Astrocyte of the cerebellum (primary cell): ENCODE measurements around the gene TUBB2A.
"Not testable (repeated sequence)": the region's sequence is repeated elsewhere in the genome, so short reads cannot be mapped to it uniquely, and the experiment has no call there.

ENCODE experiments used
- DNase-seq: peaks from one replicate; pipeline ENCODE4 v3.0.0-alpha.2; 2011; ENCODE audit warnings: low read depth
- H3K4me3 ChIP-seq: 2 replicates; pipeline ENCODE4 v1.5.1; 2011; ENCODE audit warnings: mild to moderate bottlenecking, low read depth, low read length, moderate library complexity
- in situ Hi-C: cut with HindIII; loops from 2 replicates; pipeline ENCODE4 v1.10.0; 2017; ENCODE audit warnings: low sequenced_read_pairs
- TF ChIP-seq, protein P1 (sequence below): IDR thresholded peaks from 2 replicates; pipeline ENCODE4 v1.5.1; 2012; ENCODE audit warnings: low read length, low read depth, moderate library complexity, mild to moderate bottlenecking; ENCODE audit errors: missing control alignments

Gene TUBB2A

DNA sequence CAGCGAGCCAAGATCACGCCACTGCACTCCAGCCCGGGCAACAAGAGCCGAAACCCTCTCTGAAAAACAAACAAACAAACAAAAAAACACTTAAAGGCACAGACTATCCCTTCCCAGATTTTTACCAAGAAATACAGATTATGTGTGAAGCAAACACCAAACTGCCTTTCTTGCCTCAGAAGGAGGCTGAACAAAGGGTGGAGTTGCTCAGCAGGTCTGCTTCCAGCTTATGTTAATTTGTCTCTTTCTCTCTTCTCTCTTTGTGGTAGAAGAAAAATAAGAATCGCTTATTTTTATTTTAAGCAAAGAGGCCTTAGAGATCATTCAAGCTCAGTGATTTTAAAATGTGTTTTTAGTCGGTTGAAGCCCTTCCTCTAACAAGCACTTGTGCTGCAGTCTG is 14.2 kb downstream of the TUBB2A start:
- in situ Hi-C loops, result loop anchor here (25.0 kb wide), 1 partner anchor 844 kb away; no protein-coding TSS in a partner anchor
- H3K4me3 ChIP-seq, result no peak overlapping the region
- DNase-seq, result no peak
- TF ChIP-seq, protein P1, sequence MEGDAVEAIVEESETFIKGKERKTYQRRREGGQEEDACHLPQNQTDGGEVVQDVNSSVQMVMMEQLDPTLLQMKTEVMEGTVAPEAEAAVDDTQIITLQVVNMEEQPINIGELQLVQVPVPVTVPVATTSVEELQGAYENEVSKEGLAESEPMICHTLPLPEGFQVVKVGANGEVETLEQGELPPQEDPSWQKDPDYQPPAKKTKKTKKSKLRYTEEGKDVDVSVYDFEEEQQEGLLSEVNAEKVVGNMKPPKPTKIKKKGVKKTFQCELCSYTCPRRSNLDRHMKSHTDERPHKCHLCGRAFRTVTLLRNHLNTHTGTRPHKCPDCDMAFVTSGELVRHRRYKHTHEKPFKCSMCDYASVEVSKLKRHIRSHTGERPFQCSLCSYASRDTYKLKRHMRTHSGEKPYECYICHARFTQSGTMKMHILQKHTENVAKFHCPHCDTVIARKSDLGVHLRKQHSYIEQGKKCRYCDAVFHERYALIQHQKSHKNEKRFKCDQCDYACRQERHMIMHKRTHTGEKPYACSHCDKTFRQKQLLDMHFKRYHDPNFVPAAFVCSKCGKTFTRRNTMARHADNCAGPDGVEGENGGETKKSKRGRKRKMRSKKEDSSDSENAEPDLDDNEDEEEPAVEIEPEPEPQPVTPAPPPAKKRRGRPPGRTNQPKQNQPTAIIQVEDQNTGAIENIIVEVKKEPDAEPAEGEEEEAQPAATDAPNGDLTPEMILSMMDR, result no peak

DNA sequence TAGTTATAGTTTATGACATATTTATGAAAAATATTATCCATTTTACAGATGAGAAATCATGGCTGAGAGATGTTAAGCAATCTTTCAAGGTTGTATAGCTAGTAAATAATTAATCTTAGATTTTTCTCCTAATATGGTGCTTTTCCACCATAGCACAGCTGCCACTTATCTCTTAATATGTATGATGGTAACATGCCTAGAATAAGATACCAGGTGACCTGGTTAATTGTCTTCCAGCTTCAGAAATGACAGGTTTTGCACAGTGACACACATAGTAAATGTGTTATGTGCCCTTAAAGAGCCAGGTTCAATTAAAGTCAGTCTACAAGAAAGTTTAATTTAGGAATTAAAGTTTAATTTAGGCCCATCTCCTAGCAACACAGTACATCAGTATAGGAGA is 14.8 kb downstream of the TUBB2A start:
- TF ChIP-seq, protein P1, result no peak
- no peak for DNase-seq
- in situ Hi-C loops, result loop anchor here (25.0 kb wide), 1 partner anchor 845 kb away; no protein-coding TSS in a partner anchor
- H3K4me3 ChIP-seq, result no peak overlapping the region

DNA sequence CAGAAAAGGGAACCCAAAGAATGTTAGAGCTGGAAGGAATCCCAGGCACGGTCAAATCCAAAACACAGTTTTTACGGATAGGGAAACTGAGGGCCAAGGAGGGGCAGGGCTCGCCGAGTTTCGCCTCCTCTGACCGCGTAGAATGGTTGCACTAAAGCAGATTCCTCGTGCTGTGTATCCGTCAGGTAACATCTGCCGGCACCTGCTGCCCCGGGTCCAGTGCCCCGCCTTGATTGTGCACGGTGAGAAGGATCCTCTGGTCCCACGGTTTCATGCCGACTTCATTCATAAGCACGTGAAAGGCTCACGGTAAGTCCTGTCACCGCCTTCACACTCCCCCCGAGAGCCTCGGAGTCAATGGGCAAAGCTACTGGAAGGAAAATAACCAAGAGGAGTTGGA is 17.1 kb downstream of the TUBB2A start:
- H3K4me3 ChIP-seq, result no peak overlapping the region

DNA sequence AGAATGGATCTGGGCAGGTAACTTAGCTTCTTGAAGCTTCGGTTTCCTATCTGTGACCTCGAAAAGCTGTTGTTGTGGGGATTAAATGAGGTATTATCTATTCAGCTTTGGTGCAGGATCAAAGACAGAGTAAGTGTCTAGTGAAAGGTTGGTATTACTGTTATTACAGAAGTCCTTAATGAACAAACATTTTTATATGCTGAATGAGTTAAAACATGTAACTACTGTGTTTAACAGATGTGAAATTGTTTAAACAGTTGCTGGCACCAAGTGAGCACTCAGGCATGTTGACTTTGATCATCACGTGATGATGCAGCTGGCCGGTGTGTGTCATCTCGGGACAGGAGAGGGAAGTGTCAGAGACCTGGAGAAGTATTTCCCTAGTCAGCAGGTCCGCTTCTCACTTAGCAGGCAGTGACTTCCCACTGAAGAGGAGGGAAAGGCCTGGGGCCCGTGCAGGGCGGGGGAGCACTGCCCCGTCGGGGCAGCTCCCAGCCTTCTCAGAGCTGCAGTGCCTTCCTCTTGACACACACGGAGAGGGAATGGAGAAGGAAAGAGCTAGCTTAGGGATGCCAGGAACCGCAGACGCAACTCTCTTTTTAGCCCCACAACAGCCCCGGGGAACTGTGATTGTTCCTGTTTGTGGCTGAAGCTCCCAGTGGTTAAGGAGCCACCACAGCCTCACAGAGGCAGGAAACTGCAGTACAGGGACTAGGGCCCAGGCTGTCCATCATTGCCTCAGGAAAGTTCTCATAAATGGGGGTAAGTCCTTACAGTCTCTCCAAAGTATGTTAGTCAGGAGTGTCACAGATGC is 18.0 kb downstream of the TUBB2A start:
- in situ Hi-C loops, result loop anchor here (25.0 kb wide), 1 partner anchor 848 kb away; no protein-coding TSS in a partner anchor
- no peak for DNase-seq
- TF ChIP-seq, protein P1, result no peak
- H3K4me3 ChIP-seq, result no peak overlapping the region

More for the DNA sequence above, 17.1 kb downstream of the TUBB2A start:
- in situ Hi-C loops, result loop anchor here (25.0 kb wide), 1 partner anchor 847 kb away; no protein-coding TSS in a partner anchor
- TF ChIP-seq, protein P1, result no peak
- no peak for DNase-seq

DNA sequence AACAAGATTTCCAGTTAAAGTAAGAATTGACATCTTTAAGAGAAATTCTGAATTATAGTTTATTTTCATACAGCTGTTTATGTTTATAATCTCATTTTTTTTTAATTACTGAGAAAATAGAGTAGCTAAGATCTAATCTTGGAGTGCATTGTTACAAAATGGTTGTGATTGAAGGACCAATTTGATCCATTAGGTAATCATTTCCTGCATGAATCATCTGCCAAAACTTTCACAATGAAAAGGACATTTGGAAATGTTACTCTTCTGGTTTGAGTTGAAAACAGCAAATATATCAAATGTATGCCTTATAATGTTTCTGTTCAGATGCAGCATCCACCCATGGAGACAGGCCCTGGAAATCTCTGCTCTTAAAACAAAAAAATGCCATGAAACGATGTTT is 19.0 kb downstream of the TUBB2A start:
- in situ Hi-C loops, result loop anchor here (25.0 kb wide), 1 partner anchor 849 kb away; no protein-coding TSS in a partner anchor
- DNase-seq, result no peak
- no peak overlapping the region for H3K4me3 ChIP-seq
- TF ChIP-seq, protein P1, result no peak

DNA sequence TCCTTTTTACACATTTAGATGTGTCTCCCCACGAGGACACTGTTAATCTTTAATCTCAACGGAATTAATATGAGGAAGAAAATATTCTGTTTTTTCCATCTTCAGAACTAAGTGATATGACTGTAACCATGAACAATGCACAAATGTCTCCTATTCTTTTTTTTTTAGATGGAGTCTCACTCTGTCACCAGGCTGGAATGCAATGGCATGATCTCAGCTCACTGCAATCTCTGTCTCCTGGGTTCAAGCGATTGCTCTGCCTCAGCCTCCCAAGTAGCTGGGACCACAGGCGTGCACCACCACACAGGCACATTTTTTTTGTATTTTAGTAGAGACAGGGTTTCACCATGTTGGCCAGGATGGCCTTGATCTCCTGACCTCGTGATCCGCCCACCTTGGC is 19.5 kb downstream of the TUBB2A start:
- DNase-seq, H3K4me3 ChIP-seq: not testable (repeated sequence)
- in situ Hi-C loops, result loop anchor here (25.0 kb wide), 1 partner anchor 849 kb away; no protein-coding TSS in a partner anchor
